ENCODE results near the gene HTATSF1. TPM values are rescaled to one million over a fixed set of nuclear protein-coding genes. Genes with fewer than 3 reads are reported as not detected.
A peak's percentile ranks its signal among the peaks of the same experiment; 100 is the strongest.

Gene HTATSF1
- total RNA-seq, 1 donor from 2014 or later = 9.9 TPM

DNA sequence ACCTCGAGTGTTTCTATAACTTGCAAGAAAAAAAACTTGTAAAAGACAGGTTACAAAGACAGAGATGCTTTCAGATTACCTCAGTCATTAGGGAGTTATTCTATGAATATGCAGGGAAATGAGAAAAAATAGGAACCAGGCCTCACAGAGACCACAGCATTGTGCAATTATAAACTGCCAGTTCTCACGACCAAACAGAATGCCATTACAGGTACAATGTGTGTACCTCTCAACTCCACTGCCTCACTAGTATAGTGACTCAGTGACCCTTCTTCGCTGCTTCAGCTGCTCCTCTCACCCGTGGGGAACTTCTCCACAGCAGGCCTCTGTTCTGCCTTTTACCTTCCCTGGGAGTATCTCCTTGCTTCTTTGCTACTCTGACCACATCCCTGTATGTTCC lies 2.3 kb upstream of the HTATSF1 start:
- ATAC-seq = no peak
- DNase-seq (ENCODE audit: low spot score) = no peak

DNA sequence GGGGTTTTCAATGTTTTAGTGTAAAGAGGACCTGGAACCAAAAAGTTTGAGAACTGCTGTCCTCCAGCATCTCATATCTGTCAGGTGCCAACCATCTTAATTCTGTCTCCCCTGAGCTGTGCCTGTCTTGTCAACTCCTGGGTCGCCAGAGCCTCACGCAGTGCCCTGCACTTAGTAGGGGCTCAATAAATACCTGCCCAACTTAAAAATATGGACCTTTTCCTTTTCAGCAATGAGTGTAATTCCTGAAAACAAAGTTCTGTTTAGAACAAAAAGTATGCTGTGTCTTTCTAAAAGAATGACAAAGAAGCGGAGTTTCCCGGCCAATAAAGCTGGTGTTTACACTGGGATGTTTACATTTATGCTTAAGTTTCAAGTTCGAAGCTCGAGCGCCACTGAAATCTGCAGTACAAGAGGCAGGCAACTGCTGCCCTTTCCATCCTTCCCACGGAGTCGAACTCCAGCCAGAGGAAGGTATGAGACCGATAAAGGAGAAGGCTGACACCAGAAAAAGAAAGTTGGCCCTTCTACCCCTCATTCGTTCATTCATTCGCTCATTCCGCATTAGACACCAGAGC lies 1.1 kb upstream of the HTATSF1 start:
- ATAC-seq (no peak), DNase-seq (ENCODE audit: low spot score) (no peak)

GRCh38 chrX:136496764-136497555 lies 432 bp upstream of the HTATSF1 start:
- peak; percentile 79 for DNase-seq (ENCODE audit: low spot score)
- peak; percentile 91 for ATAC-seq

- no peak for ATAC-seq
- no peak for DNase-seq (ENCODE audit: low spot score)
Observed at GRCh38 chrX:136519069-136519468, 21.7 kb downstream of the HTATSF1 start.

DNA sequence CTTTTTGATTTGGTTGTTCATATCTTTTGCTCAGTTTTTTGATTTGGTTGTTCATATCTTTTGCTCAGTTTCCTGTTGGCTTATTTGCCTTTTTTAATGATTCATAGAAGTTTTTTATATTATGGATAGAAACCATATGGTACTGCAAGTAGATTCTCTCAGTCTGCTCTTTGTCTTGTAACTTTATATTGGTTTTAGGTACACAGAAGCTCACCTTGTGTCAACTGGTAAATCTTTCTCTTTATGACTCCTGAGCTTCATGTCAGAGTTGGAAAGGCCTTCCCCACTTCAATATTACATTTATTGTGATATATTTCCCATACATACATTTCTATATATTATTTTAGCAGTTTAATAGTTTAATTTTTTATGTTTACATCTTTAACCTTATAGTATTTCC lies 26.4 kb downstream of the HTATSF1 start:
- ATAC-seq (no peak), DNase-seq (ENCODE audit: low spot score) (no peak)

- DNase-seq (ENCODE audit: low spot score) = peak; percentile 48
Observed at GRCh38 chrX:136525738-136526606, 28.6 kb downstream of the HTATSF1 start.

DNA sequence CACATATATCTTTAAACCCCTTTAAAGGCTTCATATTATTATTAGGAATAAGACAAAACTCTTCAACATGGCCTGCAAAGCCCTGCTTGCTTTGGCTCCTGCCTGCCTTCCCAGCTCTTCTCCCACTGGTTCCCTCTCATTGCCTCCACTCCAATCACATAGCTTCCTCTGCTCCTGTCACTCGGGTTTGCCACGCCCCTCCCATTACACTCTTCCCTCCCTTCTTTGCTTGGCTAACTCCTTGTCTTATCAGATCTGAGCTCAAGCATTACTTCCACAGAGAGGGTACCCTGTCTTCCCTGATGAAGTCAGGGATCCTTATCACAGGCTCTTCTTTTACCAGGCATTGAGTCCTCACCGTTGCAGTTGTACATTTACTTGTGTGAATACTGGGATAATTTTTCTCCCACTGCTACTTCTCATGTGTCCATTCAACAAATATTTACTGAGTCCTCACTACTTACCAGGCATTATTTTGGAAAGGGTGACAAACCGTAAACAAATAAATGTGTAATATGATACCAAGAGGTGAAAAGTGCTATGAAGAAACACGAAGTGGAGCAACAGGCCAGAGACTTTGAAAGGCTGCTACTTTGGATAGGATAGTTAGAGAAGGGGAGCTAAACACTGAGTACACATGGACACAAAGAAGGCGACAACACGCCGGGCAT lies 31.4 kb downstream of the HTATSF1 start:
- ATAC-seq = no peak
- no peak for DNase-seq (ENCODE audit: low spot score)

More at GRCh38 chrX:136525738-136526606, 28.6 kb downstream of the HTATSF1 start:
- ATAC-seq = peak; percentile 90

DNA sequence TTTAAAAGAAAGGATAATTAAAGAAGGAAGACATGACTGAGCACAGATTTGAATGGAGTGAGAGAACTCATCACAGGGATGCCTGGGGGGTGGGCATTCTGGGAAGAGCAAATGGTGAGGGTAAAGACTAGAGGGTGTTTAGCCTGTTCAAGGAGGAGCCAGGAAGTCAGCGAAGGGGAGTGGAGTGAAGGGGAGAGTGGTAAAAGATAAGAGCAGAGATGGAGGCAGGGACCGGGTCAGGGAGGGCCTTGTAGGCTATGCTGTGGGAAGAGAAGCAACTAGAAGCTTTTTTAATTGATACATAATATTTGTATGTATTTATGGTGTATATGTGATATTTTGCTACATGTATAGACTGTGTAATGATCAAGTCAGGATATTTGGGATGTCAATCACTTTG lies 32.4 kb downstream of the HTATSF1 start:
- no peak for DNase-seq (ENCODE audit: low spot score)
- no peak for ATAC-seq

GRCh38 chrX:136531951-136532350 lies 34.6 kb downstream of the HTATSF1 start, which contains the start of gene VGLL1:
Gene VGLL1, plus strand, starts transcription at chrX:136532215. Its CDS starts 3,806 bp downstream, at chrX:136536021.
- DNase-seq (ENCODE audit: low spot score) (no peak), ATAC-seq (no peak)

DNA sequence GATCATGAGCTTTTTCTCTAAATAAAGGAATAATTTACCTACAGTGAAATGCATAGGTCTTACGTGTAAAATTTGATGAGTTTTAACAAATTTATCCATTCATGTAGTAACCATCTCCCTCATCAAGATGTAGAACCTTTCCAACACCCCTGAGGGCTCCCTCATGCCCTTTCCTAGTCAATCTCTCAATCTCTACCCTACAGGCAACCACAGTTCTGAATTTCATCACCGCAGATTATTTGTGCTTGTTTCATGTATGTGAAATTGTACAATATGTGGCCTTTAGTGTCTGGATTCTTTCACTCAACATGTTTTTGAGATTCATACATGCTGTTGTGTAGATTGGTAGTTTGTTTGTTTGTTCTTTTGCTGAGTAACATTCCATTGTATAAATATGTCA lies 36.7 kb downstream of the HTATSF1 start:
- DNase-seq (ENCODE audit: low spot score) = no peak
- ATAC-seq = no peak

- no peak for DNase-seq (ENCODE audit: low spot score)
- ATAC-seq = no peak
Observed at GRCh38 chrX:136538811-136539210, 41.4 kb downstream of the HTATSF1 start.

DNA sequence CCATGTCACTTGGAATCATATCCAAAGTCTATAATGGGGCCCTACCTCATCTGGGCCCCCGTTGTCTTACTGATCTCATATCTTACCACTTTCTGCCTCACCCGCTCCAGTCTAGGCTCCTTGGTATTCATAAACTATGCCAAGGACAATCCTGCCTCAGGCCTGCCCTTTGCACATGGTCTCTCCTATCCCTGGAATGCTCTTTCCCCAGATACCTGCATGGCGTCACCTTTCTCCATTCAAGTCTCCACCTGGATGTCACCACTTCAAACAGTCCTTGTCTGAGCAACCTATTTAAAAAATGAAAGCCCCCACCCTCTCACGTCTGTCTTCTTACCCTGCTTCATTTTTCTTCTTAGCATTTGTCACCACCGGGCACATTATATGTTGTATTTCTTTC lies 42.8 kb downstream of the HTATSF1 start:
- no peak for ATAC-seq
- DNase-seq (ENCODE audit: low spot score) = no peak

- ATAC-seq (no peak), DNase-seq (ENCODE audit: low spot score) (no peak)
Observed at GRCh38 chrX:136541294-136541693, 43.9 kb downstream of the HTATSF1 start.

DNA sequence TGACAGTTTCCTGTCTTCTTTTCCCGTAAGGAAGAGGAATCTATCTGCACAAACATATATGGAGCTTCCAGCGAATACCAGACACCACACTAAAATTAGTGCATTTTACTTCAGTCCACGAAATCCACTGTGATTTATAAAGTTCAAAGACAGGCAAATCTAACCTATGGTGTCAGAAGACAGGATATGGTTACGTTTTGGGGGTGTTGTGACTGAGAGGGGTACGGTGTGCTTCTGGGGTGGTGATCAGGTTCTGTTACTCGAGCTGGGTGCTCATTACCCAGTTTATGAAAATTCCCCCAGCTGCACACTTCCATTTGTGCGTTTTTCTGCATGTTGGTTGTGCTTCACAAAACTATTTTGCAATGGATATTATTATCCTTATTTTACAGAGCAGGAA lies 44.9 kb downstream of the HTATSF1 start:
- ATAC-seq = no peak

DNA sequence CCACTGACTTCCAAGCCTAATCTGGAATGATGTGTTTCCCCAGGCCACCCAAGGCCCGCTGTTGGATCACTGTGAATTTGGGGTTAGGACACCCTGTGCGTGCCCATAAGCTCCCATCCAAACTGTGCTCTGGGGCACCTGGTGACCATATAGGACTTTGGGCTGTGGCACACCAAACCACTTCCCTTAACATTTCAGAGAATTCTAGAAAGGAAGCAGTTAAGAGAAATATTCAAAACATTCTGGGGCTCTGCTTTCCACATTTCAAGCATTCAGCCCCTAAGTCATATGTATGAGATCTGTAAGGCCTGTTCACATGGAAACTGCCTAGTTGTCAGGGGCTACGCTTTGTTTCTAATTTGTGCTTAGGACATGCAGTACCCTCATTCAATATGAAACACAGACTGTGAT lies 49.0 kb downstream of the HTATSF1 start:
- ATAC-seq = no peak
- no peak for DNase-seq (ENCODE audit: low spot score)

More for the DNA sequence above, 44.9 kb downstream of the HTATSF1 start:
- no peak for DNase-seq (ENCODE audit: low spot score)

- ATAC-seq (no peak), DNase-seq (ENCODE audit: low spot score) (no peak)
Observed at GRCh38 chrX:136549226-136549625, 51.8 kb downstream of the HTATSF1 start.

GRCh38 chrX:136551410-136551809 lies 54.0 kb downstream of the HTATSF1 start:
- no peak for DNase-seq (ENCODE audit: low spot score)
- ATAC-seq = no peak

DNA sequence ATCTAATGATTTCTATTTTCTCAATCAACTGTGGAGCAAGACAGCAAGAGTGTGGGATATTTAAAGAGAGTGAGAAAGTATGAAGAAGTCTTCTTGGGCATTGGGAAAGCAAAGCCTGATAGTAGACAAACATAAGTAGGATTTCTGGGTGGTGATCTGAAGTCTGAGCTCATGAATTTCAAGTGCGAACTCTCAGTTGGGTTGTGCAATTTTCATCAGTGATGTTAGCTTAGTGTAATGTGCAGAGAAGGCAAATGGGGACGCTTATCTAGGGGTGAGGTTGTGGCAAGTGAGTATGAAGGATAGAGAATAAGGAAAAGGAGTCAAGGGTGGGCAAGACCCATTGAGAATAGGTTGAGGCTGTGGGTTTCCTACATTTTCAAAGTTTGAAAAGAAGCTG lies 58.3 kb downstream of the HTATSF1 start:
- DNase-seq (ENCODE audit: low spot score) = no peak
- no peak for ATAC-seq
